ENCODE results near the gene KCNMB1. TPM values are rescaled to one million over a fixed set of nuclear protein-coding genes. Genes with fewer than 3 reads are reported as not detected.

The KCNMB1 gene
- total RNA-seq, 1 donor from 2014 or later = 0.03 TPM

DNA sequence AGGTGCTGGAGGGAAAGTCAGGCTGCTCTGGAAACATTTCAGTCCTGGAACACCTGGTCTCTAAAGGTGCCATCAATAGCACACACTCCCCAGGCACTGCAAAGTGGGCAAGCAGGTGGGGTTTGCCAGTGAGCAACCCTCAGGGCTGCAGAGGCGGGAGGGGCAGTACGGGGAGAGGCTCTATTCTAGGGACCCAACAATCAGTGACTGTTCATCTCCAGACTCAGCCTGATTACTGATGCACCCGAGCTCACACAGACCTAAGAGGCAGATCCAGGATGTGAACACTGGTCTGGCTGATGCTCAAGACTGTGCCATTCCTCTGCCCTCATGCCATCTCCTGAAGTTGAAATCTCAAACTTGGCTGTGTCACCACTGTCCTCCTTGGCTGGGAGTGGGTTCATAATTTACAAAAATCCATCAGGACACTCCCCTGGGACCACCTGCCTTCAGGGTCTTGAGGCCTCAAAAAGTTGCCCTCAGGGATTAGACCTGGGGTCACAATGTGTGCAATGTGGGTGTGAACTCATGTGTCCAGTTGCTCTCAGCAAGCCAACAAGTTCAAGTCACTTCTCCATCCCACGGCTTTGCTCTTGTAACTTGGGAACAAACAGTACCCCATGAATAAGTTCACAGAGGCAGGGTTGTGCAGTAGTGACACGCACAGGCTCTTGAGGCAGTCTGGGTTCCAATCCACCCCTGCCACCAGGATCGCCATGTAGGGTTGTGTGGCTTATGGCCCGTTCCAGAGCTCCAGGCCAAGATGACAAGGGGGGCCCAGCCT lies 19.9 kb upstream of the KCNMB1 start:
- H3K27ac Mint-ChIP-seq = no peak overlapping the region
- no peak for DNase-seq (ENCODE audit: low spot score)
- H3K4me3 Mint-ChIP-seq = no peak overlapping the region
- intact Hi-C loops (cut with micrococcal nuclease) = no loop called here
- no peaks in the 10 kb centered on the region for H3K36me3 Mint-ChIP-seq (ENCODE audit: low read depth)
- H3K4me1 Mint-ChIP-seq (ENCODE audit: low read depth) = no peaks in the 10 kb centered on the region
- H3K9me3 Mint-ChIP-seq = no peaks in the 10 kb centered on the region
- H3K27me3 Mint-ChIP-seq (ENCODE audit: insufficient read depth) = peaks cover 3% of the 10 kb centered on the region

DNA sequence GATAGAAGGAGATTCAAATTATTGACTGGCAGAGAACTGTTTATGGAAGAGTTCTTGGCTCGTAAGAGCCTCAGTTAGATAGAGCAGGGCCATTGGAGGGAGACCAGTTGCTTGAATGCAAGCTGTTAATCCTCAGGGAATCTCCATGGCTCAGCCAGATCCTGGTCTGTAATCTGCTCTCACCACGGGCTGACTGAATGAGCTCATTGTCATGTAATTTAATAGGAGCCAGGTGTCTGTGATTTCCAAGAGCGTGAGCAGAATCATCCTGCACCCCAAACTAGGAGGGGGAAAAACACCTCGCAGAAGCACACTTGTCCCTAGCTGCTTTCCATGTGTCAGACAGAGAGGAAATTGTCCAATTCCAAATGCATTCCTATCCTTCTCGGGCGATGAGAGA lies 19.1 kb upstream of the KCNMB1 start:
- no peak for DNase-seq (ENCODE audit: low spot score)
- intact Hi-C loops (cut with micrococcal nuclease) = no loop called here
- Mint-ChIP-seq H3K27me3 (ENCODE audit: insufficient read depth) (peaks cover 6% of the 10 kb centered on the region), H3K4me1 (ENCODE audit: low read depth) (no peaks in the 10 kb centered on the region), H3K27ac (no peak overlapping the region), H3K36me3 (ENCODE audit: low read depth) (no peaks in the 10 kb centered on the region), H3K4me3 (no peak overlapping the region), H3K9me3 (no peaks in the 10 kb centered on the region)

DNA sequence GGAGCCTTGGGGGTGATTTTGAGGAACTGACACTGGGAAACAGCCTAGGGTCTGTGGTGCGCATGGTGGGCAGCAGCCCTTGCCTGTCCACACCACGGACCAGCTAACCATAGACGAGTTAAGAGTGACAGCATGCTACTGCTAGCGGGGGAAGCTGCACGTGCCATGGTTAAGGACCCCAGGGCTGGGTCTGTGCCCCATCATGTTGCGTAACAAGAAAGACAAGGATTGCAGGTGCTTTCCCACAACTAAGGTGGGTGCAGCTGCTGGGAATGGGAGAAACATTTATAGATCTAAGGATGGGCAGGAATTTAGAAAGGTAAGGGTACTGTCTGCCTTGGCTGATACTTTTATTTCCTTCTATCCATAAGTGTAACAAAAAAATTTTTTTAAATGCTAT lies 17.9 kb upstream of the KCNMB1 start:
- DNase-seq (ENCODE audit: low spot score) = no peak
- Mint-ChIP-seq H3K36me3 (ENCODE audit: low read depth) (no peaks in the 10 kb centered on the region), H3K27me3 (ENCODE audit: insufficient read depth) (peaks cover 6% of the 10 kb centered on the region), H3K27ac (no peak overlapping the region), H3K4me3 (no peak overlapping the region), H3K9me3 (no peaks in the 10 kb centered on the region), H3K4me1 (ENCODE audit: low read depth) (no peaks in the 10 kb centered on the region)
- intact Hi-C loops (cut with micrococcal nuclease) = no loop called here

DNA sequence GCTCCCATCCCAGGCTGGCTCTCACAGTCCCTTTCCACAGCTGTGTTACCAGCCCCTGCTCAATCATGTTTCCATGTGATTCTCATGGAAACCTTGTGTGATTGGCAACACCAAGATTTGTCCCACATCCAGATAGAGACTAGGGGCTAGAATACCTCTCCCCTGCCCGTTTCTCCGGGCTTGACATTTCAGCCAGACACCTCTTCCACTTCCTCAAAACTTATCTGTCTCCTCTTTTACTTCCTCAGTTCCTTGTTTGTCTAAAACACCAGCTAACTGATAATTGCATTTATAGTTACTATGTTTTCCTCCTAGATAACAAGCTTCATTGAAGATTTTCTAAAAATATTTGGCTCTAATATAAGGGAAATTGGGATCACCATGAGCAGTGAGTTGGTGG lies 16.6 kb upstream of the KCNMB1 start:
- Mint-ChIP-seq H3K36me3 (ENCODE audit: low read depth) (no peaks in the 10 kb centered on the region), H3K27ac (no peak overlapping the region), H3K27me3 (ENCODE audit: insufficient read depth) (peaks cover 6% of the 10 kb centered on the region), H3K4me3 (no peak overlapping the region), H3K9me3 (no peaks in the 10 kb centered on the region), H3K4me1 (ENCODE audit: low read depth) (no peaks in the 10 kb centered on the region)
- DNase-seq (ENCODE audit: low spot score) = no peak
- intact Hi-C loops (cut with micrococcal nuclease) = no loop called here

DNA sequence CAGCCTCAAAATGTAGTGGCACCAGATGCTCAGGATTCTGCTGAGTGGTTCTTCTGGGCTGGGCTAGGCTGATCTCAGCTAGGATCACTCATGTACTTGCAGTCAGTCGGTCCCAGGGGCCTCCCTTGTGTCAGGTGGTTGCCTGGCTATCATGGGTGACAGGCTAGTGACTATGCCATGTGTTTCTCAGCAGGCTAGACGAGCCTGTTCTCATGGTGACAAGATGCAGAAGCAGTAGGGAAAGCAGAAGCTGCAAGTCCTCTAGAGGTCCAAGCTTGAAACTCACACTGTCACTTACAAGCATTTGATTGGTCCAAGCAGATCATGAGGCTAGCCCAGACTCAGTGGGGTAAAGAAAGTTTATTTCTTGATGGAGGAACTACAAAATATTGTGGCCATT lies 15.2 kb upstream of the KCNMB1 start:
- DNase-seq (ENCODE audit: low spot score) = no peak
- Mint-ChIP-seq H3K4me3 (no peak overlapping the region), H3K36me3 (ENCODE audit: low read depth) (no peaks in the 10 kb centered on the region), H3K27ac (no peak overlapping the region), H3K9me3 (no peaks in the 10 kb centered on the region), H3K4me1 (ENCODE audit: low read depth) (no peaks in the 10 kb centered on the region), H3K27me3 (ENCODE audit: insufficient read depth) (peaks cover 10% of the 10 kb centered on the region)
- intact Hi-C loops (cut with micrococcal nuclease) = no loop called here

DNA sequence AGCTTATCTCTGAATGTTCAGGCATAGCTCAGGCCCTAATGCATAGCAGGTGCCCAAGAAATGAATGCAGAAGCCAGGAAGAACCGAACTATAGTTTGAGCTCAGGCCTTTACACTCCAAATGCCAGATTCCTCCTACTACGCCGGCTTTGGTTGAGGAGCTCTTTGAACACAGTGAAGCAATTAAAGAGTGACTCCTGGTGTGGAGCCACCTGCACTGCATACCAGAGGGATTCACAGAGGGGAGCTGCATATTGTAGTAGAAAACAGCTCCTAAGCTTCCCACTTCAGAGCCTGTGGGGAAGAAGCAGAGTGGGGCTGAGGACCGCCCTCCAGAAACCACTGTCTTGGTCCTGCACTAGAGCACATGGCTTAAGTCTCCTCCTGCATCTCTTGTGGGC lies 14.5 kb upstream of the KCNMB1 start:
- intact Hi-C loops (cut with micrococcal nuclease) = no loop called here
- Mint-ChIP-seq H3K9me3 (no peaks in the 10 kb centered on the region), H3K4me3 (no peak overlapping the region), H3K27ac (no peak overlapping the region), H3K36me3 (ENCODE audit: low read depth) (no peaks in the 10 kb centered on the region), H3K27me3 (ENCODE audit: insufficient read depth) (peaks cover 10% of the 10 kb centered on the region), H3K4me1 (ENCODE audit: low read depth) (no peaks in the 10 kb centered on the region)
- DNase-seq (ENCODE audit: low spot score) = no peak

DNA sequence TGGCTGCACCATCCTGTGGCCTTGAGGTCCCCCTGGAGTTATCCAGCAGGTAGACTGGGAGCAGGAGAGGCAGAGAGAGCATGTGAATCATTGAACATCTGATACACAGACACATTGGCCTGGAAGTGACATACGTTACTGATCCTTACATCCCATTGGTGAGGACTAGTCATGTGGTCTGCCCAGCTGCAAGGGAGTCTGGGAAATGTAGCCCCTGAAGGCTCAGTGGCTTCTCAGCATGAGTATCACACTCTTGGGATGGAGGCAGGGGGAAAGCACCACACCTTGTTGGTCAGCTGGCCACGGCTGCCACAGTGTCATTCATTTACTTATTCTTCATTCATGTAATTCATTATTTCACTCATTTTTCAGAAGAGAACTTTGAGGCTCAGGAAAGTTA lies 13.3 kb upstream of the KCNMB1 start:
- no peaks in the 10 kb centered on the region for H3K36me3 Mint-ChIP-seq (ENCODE audit: low read depth)
- H3K9me3 Mint-ChIP-seq = no peaks in the 10 kb centered on the region
- no peak overlapping the region for H3K27ac Mint-ChIP-seq
- H3K4me1 Mint-ChIP-seq (ENCODE audit: low read depth) = no peaks in the 10 kb centered on the region
- DNase-seq (ENCODE audit: low spot score) = no peak
- no peak overlapping the region for H3K4me3 Mint-ChIP-seq
- H3K27me3 Mint-ChIP-seq (ENCODE audit: insufficient read depth) = peaks cover 14% of the 10 kb centered on the region
- intact Hi-C loops (cut with micrococcal nuclease) = no loop called here

DNA sequence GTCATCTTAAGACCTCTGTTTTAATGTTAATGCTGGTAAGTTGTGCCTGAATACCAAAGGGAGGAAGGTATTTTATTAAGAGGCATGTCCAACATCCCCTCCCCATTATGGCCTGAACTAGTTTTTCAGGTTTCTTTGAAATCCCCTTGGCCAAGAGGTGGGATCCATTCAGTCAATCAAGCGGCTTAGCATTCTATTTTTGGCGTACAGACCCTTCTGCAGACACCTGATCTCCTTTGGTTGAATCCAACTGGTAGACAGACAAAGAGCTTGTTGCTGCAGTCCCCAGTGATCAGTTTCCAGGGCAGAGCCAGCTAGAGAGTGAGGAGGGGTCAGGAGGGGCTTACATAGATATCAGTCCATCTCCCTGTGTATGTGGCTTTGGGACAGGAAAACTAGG lies 7.9 kb upstream of the KCNMB1 start:
- Mint-ChIP-seq H3K36me3 (ENCODE audit: low read depth) (peaks cover 1% of the 10 kb centered on the region), H3K4me1 (ENCODE audit: low read depth) (peaks cover 11% of the 10 kb centered on the region), H3K27me3 (ENCODE audit: insufficient read depth) (peaks cover 19% of the 10 kb centered on the region), H3K27ac (no peak overlapping the region), H3K4me3 (no peak overlapping the region), H3K9me3 (no peaks in the 10 kb centered on the region)
- no peak for DNase-seq (ENCODE audit: low spot score)
- intact Hi-C loops (cut with micrococcal nuclease) = no loop called here

DNA sequence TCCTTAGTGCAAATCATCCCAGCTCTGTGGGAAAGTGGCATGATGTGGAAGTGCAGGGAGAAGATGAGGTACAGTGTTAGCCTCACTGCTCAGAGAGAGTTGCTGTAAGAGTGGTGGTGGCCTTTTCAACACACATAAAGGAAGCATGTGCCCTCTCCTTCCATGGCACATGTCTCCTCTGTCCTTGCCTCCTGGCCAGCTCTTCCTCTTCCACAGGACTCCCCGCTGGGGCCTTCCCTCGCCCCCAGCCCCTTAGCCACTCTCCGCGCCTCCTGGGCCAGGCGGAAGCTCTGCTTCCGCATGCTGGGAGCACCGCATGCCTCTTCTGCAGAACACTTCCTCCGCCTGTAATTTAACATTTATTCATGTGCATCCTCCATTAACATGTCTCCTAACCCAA lies 4.8 kb upstream of the KCNMB1 start:
- Mint-ChIP-seq H3K4me1 (ENCODE audit: low read depth) (peaks cover 11% of the 10 kb centered on the region), H3K9me3 (no peaks in the 10 kb centered on the region), H3K4me3 (no peak overlapping the region), H3K27me3 (ENCODE audit: insufficient read depth) (peaks cover 20% of the 10 kb centered on the region), H3K36me3 (ENCODE audit: low read depth) (peaks cover 1% of the 10 kb centered on the region), H3K27ac (no peak overlapping the region)
- no peak for DNase-seq (ENCODE audit: low spot score)
- intact Hi-C loops (cut with micrococcal nuclease) = no loop called here

DNA sequence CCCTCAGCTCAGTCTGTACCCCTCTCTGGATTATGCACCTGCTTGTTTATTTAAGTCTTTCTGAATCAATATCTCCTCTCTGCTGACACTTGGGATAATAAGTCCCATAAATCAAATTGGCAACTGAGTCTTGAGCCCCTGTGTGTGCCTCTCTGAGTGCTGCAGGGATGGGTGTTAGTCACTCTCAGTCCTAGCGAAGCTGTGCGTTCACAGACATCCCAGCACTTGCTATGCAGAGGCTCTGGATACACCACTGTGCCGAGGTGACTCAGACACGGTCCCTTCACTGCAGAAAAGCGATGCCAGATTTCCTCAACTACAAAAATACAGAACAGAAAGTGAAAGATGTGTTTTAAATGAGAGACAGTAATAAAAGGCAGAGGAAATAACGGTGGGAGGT lies 4.1 kb upstream of the KCNMB1 start:
- peak; percentile 12 for DNase-seq (ENCODE audit: low spot score)
- intact Hi-C loops (cut with micrococcal nuclease) = no loop called here
- Mint-ChIP-seq H3K9me3 (no peaks in the 10 kb centered on the region), H3K27ac (peak overlapping the region; percentile 7), H3K27me3 (ENCODE audit: insufficient read depth) (peaks cover 20% of the 10 kb centered on the region), H3K36me3 (ENCODE audit: low read depth) (peaks cover 1% of the 10 kb centered on the region), H3K4me1 (ENCODE audit: low read depth) (peaks cover 11% of the 10 kb centered on the region), H3K4me3 (no peak overlapping the region)

DNA sequence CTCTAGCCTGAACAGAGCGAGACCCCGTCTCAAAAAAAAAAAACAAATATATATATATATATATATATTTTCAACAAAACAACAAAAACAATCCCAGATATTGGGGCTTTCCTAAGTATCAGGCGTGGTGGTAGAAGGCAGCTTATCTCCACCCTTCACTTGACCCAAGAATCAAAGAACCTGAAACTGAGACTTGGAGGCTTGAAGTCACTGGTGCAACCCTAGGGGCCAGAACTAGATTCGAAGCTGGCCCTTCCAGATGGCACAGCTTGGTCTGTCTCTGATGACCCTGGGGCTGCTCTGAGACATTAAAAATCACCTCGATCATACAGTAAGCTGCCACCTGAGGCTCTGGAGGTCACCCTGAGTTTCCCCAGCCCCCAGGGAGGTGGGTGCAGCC lies 1.3 kb upstream of the KCNMB1 start:
- intact Hi-C loops (cut with micrococcal nuclease) = no loop called here
- H3K36me3 Mint-ChIP-seq (ENCODE audit: low read depth) = peaks cover 1% of the 10 kb centered on the region
- H3K9me3 Mint-ChIP-seq = no peaks in the 10 kb centered on the region
- H3K27me3 Mint-ChIP-seq (ENCODE audit: insufficient read depth) = peaks cover 25% of the 10 kb centered on the region
- H3K27ac Mint-ChIP-seq = no peak overlapping the region
- H3K4me3 Mint-ChIP-seq = no peak overlapping the region
- peaks cover 11% of the 10 kb centered on the region for H3K4me1 Mint-ChIP-seq (ENCODE audit: low read depth)
- no peak for DNase-seq (ENCODE audit: low spot score)

DNA sequence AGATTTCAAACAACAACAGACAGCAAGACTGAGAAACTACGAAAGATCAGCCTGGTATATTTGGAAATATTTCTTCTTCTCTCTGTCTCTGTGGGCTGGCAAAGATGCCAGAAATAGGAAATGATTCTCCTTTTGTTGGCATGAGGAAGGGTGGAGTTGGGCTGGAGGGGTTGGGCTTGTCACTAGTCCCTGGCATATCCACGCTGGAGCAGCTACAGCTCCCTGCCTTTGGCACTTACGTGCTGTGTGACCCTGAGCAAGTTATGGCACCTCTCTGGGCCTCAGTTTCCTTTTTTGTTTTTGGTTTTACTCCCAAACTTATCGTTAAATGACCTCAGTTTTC lies 354 bp upstream of the KCNMB1 start:
- Mint-ChIP-seq H3K4me3 (no peak overlapping the region), H3K36me3 (ENCODE audit: low read depth) (no peaks in the 10 kb centered on the region), H3K4me1 (ENCODE audit: low read depth) (peaks cover 11% of the 10 kb centered on the region), H3K27ac (no peak overlapping the region), H3K9me3 (no peaks in the 10 kb centered on the region), H3K27me3 (ENCODE audit: insufficient read depth) (peaks cover 19% of the 10 kb centered on the region)
- DNase-seq (ENCODE audit: low spot score) = no peak
- intact Hi-C loops (cut with micrococcal nuclease) = no loop called here

DNA sequence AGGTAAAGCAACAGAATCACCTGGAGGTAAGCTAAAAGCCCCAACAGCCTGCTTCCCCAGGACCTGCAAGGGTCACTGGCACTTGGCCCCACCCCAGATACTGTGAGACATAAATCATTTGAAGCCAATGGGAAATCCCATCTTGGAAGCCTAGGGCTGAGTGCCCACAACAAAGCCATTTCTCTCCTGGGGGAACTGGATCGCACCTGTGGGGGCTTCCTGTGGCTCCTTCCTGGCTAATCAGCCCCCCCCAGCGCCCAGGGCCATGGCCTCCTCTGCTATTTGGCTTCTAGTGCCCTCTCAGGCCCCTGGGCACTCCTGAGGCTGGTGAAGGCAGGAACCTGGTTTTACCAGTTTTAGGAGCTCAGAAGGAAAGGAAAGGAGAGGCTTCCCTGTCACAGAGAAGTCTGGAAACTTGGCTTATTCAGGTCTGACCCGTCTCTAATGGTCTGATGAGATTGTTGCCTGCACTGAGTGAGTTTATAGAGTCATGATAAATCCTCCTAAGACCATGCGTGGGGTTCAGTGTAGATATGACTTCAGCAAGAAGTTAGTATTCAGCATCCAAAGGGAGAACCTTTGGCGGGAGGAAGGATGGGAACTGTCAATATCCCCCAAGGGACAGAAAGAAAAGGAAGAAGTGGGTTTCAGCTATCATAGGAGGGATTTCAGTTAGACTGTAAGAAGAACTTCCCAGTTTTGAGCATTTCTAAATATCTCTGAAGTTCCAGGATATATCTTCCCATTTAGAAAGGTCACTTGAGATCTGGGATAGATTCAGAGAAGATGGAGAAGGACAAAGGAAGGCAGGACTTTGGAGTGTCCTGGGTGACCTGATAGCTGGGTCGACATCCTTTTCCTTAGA lies 1.2 kb downstream of the KCNMB1 start:
- DNase-seq (ENCODE audit: low spot score) = no peak
- no peak overlapping the region for H3K4me3 Mint-ChIP-seq
- peaks cover 1% of the 10 kb centered on the region for H3K4me1 Mint-ChIP-seq (ENCODE audit: low read depth)
- H3K9me3 Mint-ChIP-seq = no peaks in the 10 kb centered on the region
- H3K27ac Mint-ChIP-seq = no peak overlapping the region
- peaks cover 19% of the 10 kb centered on the region for H3K27me3 Mint-ChIP-seq (ENCODE audit: insufficient read depth)
- H3K36me3 Mint-ChIP-seq (ENCODE audit: low read depth) = no peaks in the 10 kb centered on the region
- intact Hi-C loops (cut with micrococcal nuclease) = no loop called here

Measured in activated T-helper 1 cell treated with anti-CD3 and anti-CD28 coated beads, Interleukin-12 subunit alpha, Interleukin-12 subunit beta, Interleukin-2, Interleukin-4 antibody, amounts not matched to agents 30 ng/mL and 10 ng/mL and 1 ng/mL, durations not matched to agents 14 hours and 24 hours and 36 hours (primary cell).